Heart right ventricle (tissue), 16 donors: ENCODE results near the gene CKAP2. TPM values are rescaled to one million over a fixed set of nuclear protein-coding genes. Genes with fewer than 3 reads are reported as not detected.
"Not testable (repeated sequence)": the region's sequence is repeated elsewhere in the genome, so short reads cannot be mapped to it uniquely, and the experiment has no call there.

Source experiments
- ATAC-seq, 8 donors: fragments of 200-7000 bp; cut with Tn5 transposase; one replicate each; pipeline ENCODE4 v1.9.1; 2020; ENCODE audit warnings: mild to moderate bottlenecking in 8 of 8, moderate library complexity in 8 of 8, moderate number of reproducible peaks in 1 of 8
- DNase-seq, 2 donors: peaks; one replicate each; pipeline ENCODE4 v3.0.0-alpha.2; 2020
- H3K27ac ChIP-seq, 10 donors: fragments of 200-600 bp; sonication (generic) in 2 of 10; one replicate each; pipeline versions ENCODE4 v1.5.0 to v1.8.0; 2020 to 2022; ENCODE audit warnings: mild to moderate bottlenecking in 3 of 10
- H3K27me3 ChIP-seq, 7 donors: fragments of 200-600 bp; one replicate each; pipeline ENCODE4 v1.8.0; 2021 to 2022; ENCODE audit warnings: mild to moderate bottlenecking in 2 of 7
- H3K36me3 ChIP-seq, 9 donors: fragments of 200-600 bp; sonication (generic) in 1 of 9; one replicate each; pipeline versions ENCODE4 v1.5.0 to v1.8.0; 2020 to 2022; ENCODE audit warnings: mild to moderate bottlenecking in 2 of 9
- H3K4me1 ChIP-seq, 9 donors: fragments of 200-600 bp; sonication (generic) in 1 of 9; one replicate each; pipeline versions ENCODE4 v1.5.0 to v1.8.0; 2020 to 2022; ENCODE audit warnings: mild to moderate bottlenecking in 4 of 9
- H3K4me3 ChIP-seq, 10 donors: fragments of 200-600 bp; sonication (generic) in 2 of 10; one replicate each; pipeline versions ENCODE4 v1.5.0 to v1.8.0; 2020 to 2022; ENCODE audit warnings: mild to moderate bottlenecking in 7 of 10, moderate library complexity in 2 of 10
- H3K9me3 ChIP-seq, 11 donors: fragments of 200-600 bp in 10 of 11; sonication (generic) in 2 of 11; one replicate each; pipeline versions ENCODE4 v1.5.0 to v1.8.0; 2013 to 2022; ENCODE audit warnings: mild to moderate bottlenecking in 2 of 11, control low read depth in 1 of 11, moderate library complexity in 1 of 11
- CTCF ChIP-seq, 9 donors: fragments of 200-600 bp; sonication (generic) in 2 of 9; IDR thresholded peaks; one replicate each; pipeline versions ENCODE4 v1.5.0 to v1.8.0; 2021 to 2022; ENCODE audit warnings: antibody characterized with exemption in 9 of 9, mild to moderate bottlenecking in 5 of 9, moderate library complexity in 1 of 9
- WGBS, 2 donors: extraction: QIAGEN DNeasy Blood & Tissue Kit; methylation state at CpG; one replicate each; pipeline ENCODE4 v1.1.7; 2013; ENCODE audit warnings: inconsistent platforms in 1 of 2; 5-methylcytosine and 5-hydroxymethylcytosine counted together
- intact Hi-C, 10 donors: fragments of 100-400 bp; cut with DNase I; formaldehyde crosslinking; loops; one replicate each; pipeline versions ENCODE4 v1.11.1 to v1.14.2; 2022
- long read RNA-seq, 3 donors: library from polyadenylated mRNA; unstranded; transcript quantifications; one replicate each; pipeline ENCODE4 v2.0.0, GENCODE V29; 2020 to 2021
- polyA plus RNA-seq, 2 donors: library from polyadenylated mRNA; stranded (reverse); fragments of 200-250 nt; gene quantifications; one replicate each; pipeline ENCODE4 v1.2.3, GENCODE V29; 2013
- total RNA-seq, 10 donors: library from RNA; stranded (reverse); fragmentation: NEBNext Ultra II Directional in 3 of 10; extraction: Animal tissue kit (Norgen Biotek cat#: 25700) in 3 of 10; gene quantifications; one replicate each; pipeline versions ENCODE4 v1.2.1 to v1.2.4, GENCODE V29; 2021 to 2023
- donor health status: Arrhythmogenic right ventricular cardiomyopathy.
- donor health status: ischemic (EF 13 %, LVEDD 7.1; RV severe dilation, severe dysfunction).
- donor health status: healthy with polysubstance abuse.
- donor health status: DM: no; HTN: yes; CAD: no.
- donor health status: DM: no; HTN: no; CAD: no.
- donor health status: ischemic (EF 25% LVEDD 6.9; RV normal size, moderate dysfunction).
- donor health status: ischemic (EF 25% LVEDD 5.7; RV mildly dilated, moderate dysfunction).
- donor health status: healthy.
- donor health status: DM: yes; HTN: yes; CAD: no.
- donor health status: Ischemic cardiomyopathy.
- donor health status: ischemic (EF 35%, LVEDD 5.7; RV mildly dilated, moderate dysfunction).
- donor health status: nonischemic (EF 11% LVEDD 7.7; RV severe dilation, severe dysfunction).
- donor health status: DM: yes; HTN: yes; CAD: no.
- donor health status: PGD.
- donor health status: ischemic (EF 29% LVEDD 5.4; RV normal size, mild dysfunction).
- donor health status: nonischemic (EF 23%, LVEDD 6.1; RV moderate dilation, normal function).

The CKAP2 gene, protein sequence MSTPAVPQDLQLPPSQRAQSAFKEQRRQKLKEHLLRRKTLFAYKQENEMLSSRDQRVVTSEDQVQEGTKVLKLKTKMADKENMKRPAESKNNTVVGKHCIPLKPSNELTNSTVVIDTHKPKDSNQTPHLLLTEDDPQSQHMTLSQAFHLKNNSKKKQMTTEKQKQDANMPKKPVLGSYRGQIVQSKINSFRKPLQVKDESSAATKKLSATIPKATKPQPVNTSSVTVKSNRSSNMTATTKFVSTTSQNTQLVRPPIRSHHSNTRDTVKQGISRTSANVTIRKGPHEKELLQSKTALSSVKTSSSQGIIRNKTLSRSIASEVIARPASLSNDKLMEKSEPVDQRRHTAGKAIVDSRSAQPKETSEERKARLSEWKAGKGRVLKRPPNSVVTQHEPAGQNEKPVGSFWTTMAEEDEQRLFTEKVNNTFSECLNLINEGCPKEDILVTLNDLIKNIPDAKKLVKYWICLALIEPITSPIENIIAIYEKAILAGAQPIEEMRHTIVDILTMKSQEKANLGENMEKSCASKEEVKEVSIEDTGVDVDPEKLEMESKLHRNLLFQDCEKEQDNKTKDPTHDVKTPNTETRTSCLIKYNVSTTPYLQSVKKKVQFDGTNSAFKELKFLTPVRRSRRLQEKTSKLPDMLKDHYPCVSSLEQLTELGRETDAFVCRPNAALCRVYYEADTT
- total RNA-seq (10 to 100 TPM in 5 of 10 donors, 1 to 10 TPM in 5; 3.8 to 15.7 (median 9.8) TPM), polyA plus RNA-seq (1 to 10 TPM; 1.4 to 1.8 TPM)
- long read RNA-seq, donor 1, partial matches to known transcripts, result 0 of 1 reads
- long read RNA-seq, donor 1, other reads (novel, unspliced or antisense), result 0 of 1 reads
- long read RNA-seq, donor 2, partial matches to known transcripts, result 1 of 3 reads
- long read RNA-seq, donor 2, other reads (novel, unspliced or antisense), result 0 of 3 reads
- long read RNA-seq, donor 3, partial matches to known transcripts, result 10 of 12 reads
- long read RNA-seq, donor 3, other reads (novel, unspliced or antisense), result 1 of 12 reads

GRCh38 chr13:52454820-52455676 is at the start of gene CKAP2:
TSS of gene CKAP2 (plus strand) at chr13:52455478. CDS start at chr13:52455557, 79 bp downstream.
- no peaks in the 10 kb centered on the region for H3K9me3 ChIP-seq
- TF ChIP-seq CTCF (IDR thresholded peaks at IDR 0.05), result peak in 1 of 9 donors; percentile 20
- peak; percentile 88 to 95 (median 94) for ATAC-seq

GRCh38 chr13:52405767-52406494 is 49.3 kb upstream of the CKAP2 start, which contains the start of gene THSD1:
TSS of gene THSD1 (minus strand) at chr13:52406172. CDS start at chr13:52402600, 3,572 bp downstream.
- peaks cover 0 to 19% (median 0%) of the 10 kb centered on the region in 7 donors for H3K27me3 ChIP-seq
- peak within 1 kb of the TSS; percentile 43 to 82 (median 66) for H3K4me3 ChIP-seq
- no peaks in the 10 kb centered on the region for H3K9me3 ChIP-seq
- peaks cover 0 to 20% (median 0%) of the 10 kb centered on the region in 9 donors for H3K36me3 ChIP-seq
- ATAC-seq, result peak; percentile 92 to 97 (median 95)
- intact Hi-C loops, result loop anchor here in 3 of 10 donors (2.0 to 5.0 kb wide), 2 partner anchors 41 to 45 kb away; partner anchors contain the start of gene VPS36 (in 2 of the 3)
- peak; percentile 83 to 86 for DNase-seq
- H3K27ac ChIP-seq, result peak within 1 kb of the TSS; percentile 61 to 92 (median 77)
- WGBS, 2 donors, result 1% methylated on average over 60 to 68 of the region's 68 CpGs
- TF ChIP-seq CTCF (IDR thresholded peaks at IDR 0.05), result no peak
- H3K4me1 ChIP-seq, result peaks cover 0 to 36% (median 13%) of the 10 kb centered on the region in 9 donors

More at GRCh38 chr13:52454820-52455676, at the start of gene CKAP2:
- 0 to 1% methylated on average over 52 to 53 of the region's 56 CpGs for WGBS, 2 donors
- Histone ChIP-seq H3K4me3 (peak within 1 kb of the TSS; percentile 66 to 88 (median 78)), H3K4me1 (peaks cover 0 to 34% (median 15%) of the 10 kb centered on the region in 9 donors), H3K27ac (peak within 1 kb of the TSS; percentile 51 to 93 (median 86)), H3K36me3 (peaks cover 0 to 26% (median 0%) of the 10 kb centered on the region in 9 donors), H3K27me3 (no peaks in the 10 kb centered on the region)
- intact Hi-C loops, result loop anchor here in 7 of 10 donors (5.0 to 10.0 kb wide), 8 partner anchors 53 to 450 kb away; partner anchors contain the start of genes NEK3 (in 1 of the 7) and SUGT1 (in 1 of the 7)
- DNase-seq, result peak; percentile 91 to 93

DNA sequence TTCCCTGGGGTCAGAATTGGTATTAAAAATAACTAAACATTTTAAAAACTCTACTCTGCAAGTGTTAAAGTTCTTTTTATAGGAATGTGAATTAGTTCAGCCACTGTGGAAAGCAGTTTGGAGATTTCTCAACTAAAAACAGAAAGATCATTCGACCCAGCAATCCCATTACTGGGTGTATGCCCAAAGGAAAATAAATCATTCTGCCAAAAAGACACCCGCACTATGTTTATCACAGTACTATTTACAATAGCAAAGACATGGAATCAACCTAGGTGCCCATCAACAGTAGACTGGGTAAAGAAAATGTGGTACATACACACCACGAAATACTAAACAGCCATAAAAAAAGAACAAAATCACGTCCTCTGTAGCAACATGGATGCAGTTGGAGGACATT is 48.6 kb upstream of the CKAP2 start:
- intact Hi-C loops, result loop anchor here in 1 of 10 donors (5.0 kb wide), 1 partner anchor 41 kb away; no protein-coding TSS in a partner anchor
- TF ChIP-seq CTCF (IDR thresholded peaks at IDR 0.05), result no peak

GRCh38 chr13:52407436-52407835 is 47.8 kb upstream of the CKAP2 start:
- H3K4me1 ChIP-seq, result peaks cover 0 to 31% (median 11%) of the 10 kb centered on the region in 9 donors
- not testable (repeated sequence) for H3K27ac ChIP-seq, DNase-seq, H3K9me3 ChIP-seq, ATAC-seq, H3K4me3 ChIP-seq
- peaks cover 0 to 19% (median 0%) of the 10 kb centered on the region in 7 donors for H3K27me3 ChIP-seq
- intact Hi-C loops, result loop anchor here in 1 of 10 donors (5.0 kb wide), 1 partner anchor 40 kb away; no protein-coding TSS in a partner anchor
- peaks cover 0 to 27% (median 2%) of the 10 kb centered on the region in 9 donors for H3K36me3 ChIP-seq
- 94 to 95% methylated on average over 12 of the region's 12 CpGs for WGBS, 2 donors

More for the DNA sequence above, 48.6 kb upstream of the CKAP2 start:
- peaks cover 0 to 34% (median 13%) of the 10 kb centered on the region in 9 donors for H3K4me1 ChIP-seq
- WGBS, 2 donors, result 61 to 68% methylated on average over 4 of the region's 4 CpGs
- peak overlapping the region in 9 of 10 donors; percentile 43 to 82 (median 65) for H3K4me3 ChIP-seq
- ATAC-seq (no peak), DNase-seq (no peak)
- H3K27me3 ChIP-seq, result peaks cover 0 to 19% (median 0%) of the 10 kb centered on the region in 7 donors
- H3K27ac ChIP-seq, result peak overlapping the region; percentile 43 to 92 (median 76)
- H3K36me3 ChIP-seq, result peaks cover 0 to 24% (median 0%) of the 10 kb centered on the region in 9 donors
- H3K9me3 ChIP-seq, result no peaks in the 10 kb centered on the region

DNA sequence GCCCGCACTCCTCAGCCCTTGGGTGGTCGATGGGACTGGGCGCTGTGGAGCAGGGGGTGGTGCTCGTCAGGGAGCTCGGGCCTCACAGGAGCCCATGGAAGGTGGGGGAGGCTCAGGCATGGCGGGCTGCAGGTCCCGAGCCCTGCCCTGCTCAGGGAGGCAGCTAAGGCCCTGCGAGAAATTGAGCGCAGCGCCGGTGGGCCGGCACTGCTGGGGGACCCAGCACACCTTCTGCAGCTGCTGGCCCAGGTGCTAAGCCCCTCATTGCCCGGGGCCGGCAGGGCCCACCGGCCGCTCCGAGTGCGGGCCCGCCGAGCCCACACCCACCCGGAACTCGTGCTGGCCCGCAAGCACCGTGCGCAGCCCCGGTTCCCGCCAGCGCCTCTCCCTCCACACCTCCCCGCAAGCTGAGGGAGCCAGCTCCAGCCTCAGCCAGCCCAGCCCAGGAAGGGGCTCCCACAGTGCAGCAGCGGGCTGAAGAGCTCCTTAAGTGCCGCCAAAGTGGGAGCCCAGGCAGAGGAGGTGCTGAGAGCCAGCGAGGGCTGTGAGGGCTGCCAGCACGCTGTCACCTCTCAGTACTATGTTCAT is 47.1 kb upstream of the CKAP2 start:
- Histone ChIP-seq H3K4me1 (peaks cover 0 to 26% (median 9%) of the 10 kb centered on the region in 9 donors), H3K27me3 (peaks cover 0 to 19% (median 0%) of the 10 kb centered on the region in 7 donors), H3K36me3 (peaks cover 0 to 34% (median 8%) of the 10 kb centered on the region in 9 donors)
- WGBS, 2 donors, result 94 to 96% methylated on average over 29 to 33 of the region's 33 CpGs
- H3K27ac ChIP-seq, H3K9me3 ChIP-seq, DNase-seq, H3K4me3 ChIP-seq, ATAC-seq: not testable (repeated sequence)
- intact Hi-C loops, result loop anchor here in 1 of 10 donors (5.0 kb wide), 1 partner anchor 39 kb away; no protein-coding TSS in a partner anchor
